Measurements from ENCODE around the gene SLC15A5.

SLC15A5 gene

DNA sequence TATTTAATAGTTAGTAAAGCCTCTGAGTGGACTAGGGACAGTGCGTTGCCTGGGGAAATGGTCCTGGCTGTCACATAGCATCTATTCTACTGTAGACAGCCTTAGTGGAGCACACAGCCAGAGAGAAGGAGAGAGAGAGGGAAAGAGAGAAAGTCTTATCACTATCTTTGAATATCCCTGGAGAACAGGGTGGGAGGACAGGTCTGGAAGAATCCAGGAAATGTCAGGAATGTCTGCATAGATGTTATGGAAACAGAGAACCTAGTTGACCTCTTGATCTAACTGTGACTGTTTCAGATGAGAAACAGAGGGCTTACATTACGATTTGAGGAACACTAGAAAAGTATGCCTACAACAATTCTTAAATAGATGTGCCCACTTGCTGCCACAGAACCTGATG, 92.8 kb downstream of the SLC15A5 start:
- Histone ChIP-seq H3K4me3 (no peak overlapping the region), H3K9ac (ENCODE audit: insufficient read length) (no peak overlapping the region), H3K27ac (no peak overlapping the region), H3K9me3 (ENCODE audit: low read depth, low read length) (no peaks in the 10 kb centered on the region), H3K36me3 (ENCODE audit: insufficient read depth, low read length) (no peaks in the 10 kb centered on the region)
- TF ChIP-seq FOXP2 (optimal IDR thresholded peaks at IDR 0.05; ENCODE audit: control extremely low read depth, extremely low read length, insufficient read depth) (no peak), POLR2AphosphoS5 (IDR thresholded peaks at IDR 0.05; ENCODE audit: borderline replicate concordance, low read depth, low read length) (no peak), EZH2 (IDR thresholded peaks at IDR 0.05) (no peak)
- DNase-seq (ENCODE audit: low read depth, low spot score): no peak

GRCh38 chr12:16183541-16183940, 93.9 kb downstream of the SLC15A5 start:
- no peak overlapping the region for H3K4me3 ChIP-seq
- H3K27ac ChIP-seq: no peak overlapping the region
- no peaks in the 10 kb centered on the region for H3K36me3 ChIP-seq (ENCODE audit: insufficient read depth, low read length)
- DNase-seq (ENCODE audit: low read depth, low spot score): no peak
- TF ChIP-seq POLR2AphosphoS5 (IDR thresholded peaks at IDR 0.05; ENCODE audit: borderline replicate concordance, low read depth, low read length): no peak
- TF ChIP-seq FOXP2 (optimal IDR thresholded peaks at IDR 0.05; ENCODE audit: control extremely low read depth, extremely low read length, insufficient read depth): no peak
- no peak overlapping the region for H3K9ac ChIP-seq (ENCODE audit: insufficient read length)
- H3K9me3 ChIP-seq (ENCODE audit: low read depth, low read length): no peaks in the 10 kb centered on the region

DNA sequence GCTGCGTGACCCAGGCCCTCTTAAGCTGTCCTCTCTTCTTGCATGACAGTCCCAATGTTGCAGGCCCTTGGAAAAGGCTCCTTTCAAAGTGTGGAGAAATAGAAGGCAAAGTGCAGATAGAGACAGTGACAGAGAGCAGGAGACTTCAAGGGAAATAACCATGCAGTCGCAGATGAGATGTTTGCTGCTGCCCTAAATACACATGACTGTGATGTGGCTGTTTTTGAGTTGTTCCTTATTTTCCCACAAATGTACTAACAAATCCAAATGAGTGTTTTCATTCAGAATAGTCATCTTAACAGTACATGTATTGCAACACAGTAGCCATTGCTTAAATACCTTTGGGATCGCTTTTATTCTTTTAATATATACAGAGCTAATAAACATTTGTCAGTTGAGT, 101.6 kb downstream of the SLC15A5 start:
- Histone ChIP-seq H3K4me3 (no peak overlapping the region), H3K9me3 (ENCODE audit: low read depth, low read length) (no peaks in the 10 kb centered on the region), H3K9ac (ENCODE audit: insufficient read length) (no peak overlapping the region), H3K36me3 (ENCODE audit: insufficient read depth, low read length) (no peaks in the 10 kb centered on the region), H3K27ac (no peak overlapping the region)
- TF ChIP-seq EZH2 (IDR thresholded peaks at IDR 0.05): no peak
- TF ChIP-seq FOXP2 (optimal IDR thresholded peaks at IDR 0.05; ENCODE audit: control extremely low read depth, extremely low read length, insufficient read depth): no peak
- TF ChIP-seq POLR2AphosphoS5 (IDR thresholded peaks at IDR 0.05; ENCODE audit: borderline replicate concordance, low read depth, low read length): no peak
- DNase-seq (ENCODE audit: low read depth, low spot score): no peak

DNA sequence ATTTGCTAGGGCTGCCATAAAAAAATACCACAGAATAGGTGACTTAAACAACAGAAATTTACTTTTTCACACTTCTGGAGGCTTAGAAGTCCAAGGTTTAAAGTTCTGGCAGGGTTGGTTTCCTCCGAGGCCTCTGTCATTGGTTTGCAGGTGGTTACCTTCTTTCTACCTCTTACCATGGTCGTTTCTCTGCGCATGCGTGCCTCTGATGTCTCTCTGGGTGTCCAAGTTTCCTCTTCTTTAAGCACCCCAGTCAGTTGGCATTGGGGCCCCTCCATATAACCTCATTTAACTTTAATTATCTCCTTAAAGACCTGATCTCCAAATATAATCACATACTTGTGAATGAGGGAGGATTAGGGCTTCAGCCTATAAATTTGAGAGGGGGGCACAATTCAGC, 103.2 kb downstream of the SLC15A5 start:
- Histone ChIP-seq H3K36me3 (ENCODE audit: insufficient read depth, low read length) (no peaks in the 10 kb centered on the region), H3K9ac (ENCODE audit: insufficient read length) (no peak overlapping the region), H3K4me3 (no peak overlapping the region), H3K27ac (no peak overlapping the region), H3K9me3 (ENCODE audit: low read depth, low read length) (no peaks in the 10 kb centered on the region)
- TF ChIP-seq FOXP2 (optimal IDR thresholded peaks at IDR 0.05; ENCODE audit: control extremely low read depth, extremely low read length, insufficient read depth): no peak
- no peak for TF ChIP-seq EZH2 (IDR thresholded peaks at IDR 0.05)
- no peak for TF ChIP-seq POLR2AphosphoS5 (IDR thresholded peaks at IDR 0.05; ENCODE audit: borderline replicate concordance, low read depth, low read length)
- no peak for DNase-seq (ENCODE audit: low read depth, low spot score)

GRCh38 chr12:16171348-16171747, 106.1 kb downstream of the SLC15A5 start:
- DNase-seq (ENCODE audit: low read depth, low spot score): no peak
- no peak for TF ChIP-seq EZH2 (IDR thresholded peaks at IDR 0.05)
- no peak for TF ChIP-seq POLR2AphosphoS5 (IDR thresholded peaks at IDR 0.05; ENCODE audit: borderline replicate concordance, low read depth, low read length)
- no peak for TF ChIP-seq FOXP2 (optimal IDR thresholded peaks at IDR 0.05; ENCODE audit: control extremely low read depth, extremely low read length, insufficient read depth)
- H3K9me3 ChIP-seq (ENCODE audit: low read depth, low read length): no peaks in the 10 kb centered on the region
- no peak overlapping the region for H3K27ac ChIP-seq
- no peak overlapping the region for H3K9ac ChIP-seq (ENCODE audit: insufficient read length)
- H3K36me3 ChIP-seq (ENCODE audit: insufficient read depth, low read length): no peaks in the 10 kb centered on the region
- H3K4me3 ChIP-seq: no peak overlapping the region

DNA sequence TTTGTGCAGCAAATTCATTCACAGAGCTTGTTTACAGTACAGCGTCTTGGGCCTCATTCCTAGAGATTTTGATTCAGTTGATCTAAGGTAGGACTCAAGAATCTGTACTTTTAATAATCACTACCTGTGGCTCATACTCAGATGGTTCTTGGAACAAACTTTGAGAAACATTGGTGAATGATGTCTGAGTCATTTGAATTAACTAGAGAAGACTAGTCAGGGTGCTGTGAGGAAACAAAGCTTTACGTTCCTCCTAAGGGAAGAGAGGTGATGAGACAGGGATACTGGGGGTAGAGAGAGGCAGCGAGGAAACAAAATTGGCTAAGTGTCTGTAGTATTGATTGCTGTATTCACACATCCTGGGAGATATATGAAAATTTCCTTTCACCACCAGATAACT, 109.4 kb downstream of the SLC15A5 start:
- Histone ChIP-seq H3K9ac (ENCODE audit: insufficient read length) (no peak overlapping the region), H3K4me3 (no peak overlapping the region), H3K36me3 (ENCODE audit: insufficient read depth, low read length) (no peaks in the 10 kb centered on the region), H3K27ac (no peak overlapping the region), H3K9me3 (ENCODE audit: low read depth, low read length) (no peaks in the 10 kb centered on the region)
- TF ChIP-seq EZH2 (IDR thresholded peaks at IDR 0.05) (no peak), POLR2AphosphoS5 (IDR thresholded peaks at IDR 0.05; ENCODE audit: borderline replicate concordance, low read depth, low read length) (no peak)
- no peak for DNase-seq (ENCODE audit: low read depth, low spot score)

DNA sequence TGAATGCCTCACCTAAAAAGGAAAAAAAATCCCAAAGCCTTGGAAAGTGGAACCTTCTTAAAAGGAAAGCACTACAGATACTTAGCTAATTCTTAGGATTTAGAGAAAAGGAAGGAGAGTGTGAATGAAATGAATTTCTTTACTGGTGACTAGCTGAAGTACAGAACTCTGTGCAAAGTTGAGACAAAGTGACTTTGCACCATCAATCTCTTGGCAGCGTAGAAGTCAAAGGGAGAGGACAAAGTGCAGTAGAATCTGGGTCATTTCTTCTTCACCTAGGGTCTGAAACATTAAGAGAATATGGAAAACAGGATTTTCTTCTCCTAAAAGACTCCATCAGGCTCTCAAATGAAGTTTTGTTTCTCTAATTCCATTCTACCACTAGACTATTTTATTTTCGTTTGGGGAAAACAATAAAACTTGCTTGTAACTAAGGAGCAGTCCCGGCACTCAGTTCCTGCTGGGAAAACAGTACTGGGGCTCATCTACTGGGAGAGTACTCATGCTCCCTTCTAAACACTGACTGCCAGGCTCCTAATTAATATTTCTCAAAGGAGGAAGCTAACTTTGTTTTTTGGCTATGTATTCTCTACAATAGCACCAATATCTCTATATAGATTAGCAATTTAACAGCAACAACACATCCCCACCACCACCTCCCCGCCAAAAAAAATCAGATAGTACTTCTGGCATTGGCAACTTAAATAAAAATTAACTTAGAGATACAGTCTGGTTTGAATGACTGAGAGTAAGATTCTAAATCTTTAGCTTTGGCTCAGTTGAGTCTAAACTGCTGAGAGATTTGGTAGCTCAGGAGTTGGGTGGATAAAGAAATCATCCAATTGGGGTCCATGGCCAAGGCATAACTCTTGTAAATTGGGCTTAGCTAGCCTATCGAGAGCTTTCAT, 110.7 kb downstream of the SLC15A5 start:
- no peak overlapping the region for H3K9ac ChIP-seq (ENCODE audit: insufficient read length)
- H3K9me3 ChIP-seq (ENCODE audit: low read depth, low read length): no peaks in the 10 kb centered on the region
- no peak for TF ChIP-seq EZH2 (IDR thresholded peaks at IDR 0.05)
- TF ChIP-seq FOXP2 (optimal IDR thresholded peaks at IDR 0.05; ENCODE audit: control extremely low read depth, extremely low read length, insufficient read depth): no peak
- no peak for TF ChIP-seq POLR2AphosphoS5 (IDR thresholded peaks at IDR 0.05; ENCODE audit: borderline replicate concordance, low read depth, low read length)
- DNase-seq (ENCODE audit: low read depth, low spot score): no peak
- no peak overlapping the region for H3K4me3 ChIP-seq
- no peak overlapping the region for H3K27ac ChIP-seq
- no peaks in the 10 kb centered on the region for H3K36me3 ChIP-seq (ENCODE audit: insufficient read depth, low read length)

DNA sequence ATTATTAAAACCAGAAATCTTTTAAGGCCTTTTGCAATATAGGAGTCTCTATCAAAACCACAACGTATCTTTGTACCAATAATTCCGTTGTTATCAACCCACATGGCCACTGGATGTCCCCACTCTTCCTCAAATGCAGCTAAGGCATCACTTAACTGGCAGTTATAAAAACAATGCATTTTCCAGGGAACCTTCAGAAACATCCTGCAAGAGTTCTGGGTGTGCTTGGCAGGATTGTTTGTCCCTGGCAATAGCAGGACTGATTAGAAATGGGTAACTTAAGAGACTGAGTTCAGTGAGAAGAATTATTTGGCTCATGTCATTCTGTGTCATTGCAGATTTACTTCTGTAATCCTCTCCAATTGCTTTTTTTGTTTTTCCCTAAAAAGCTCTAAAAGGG, 112.0 kb downstream of the SLC15A5 start:
- TF ChIP-seq EZH2 (IDR thresholded peaks at IDR 0.05) (no peak), POLR2AphosphoS5 (IDR thresholded peaks at IDR 0.05; ENCODE audit: borderline replicate concordance, low read depth, low read length) (no peak), FOXP2 (optimal IDR thresholded peaks at IDR 0.05; ENCODE audit: control extremely low read depth, extremely low read length, insufficient read depth) (no peak)
- no peaks in the 10 kb centered on the region for H3K36me3 ChIP-seq (ENCODE audit: insufficient read depth, low read length)
- no peaks in the 10 kb centered on the region for H3K9me3 ChIP-seq (ENCODE audit: low read depth, low read length)
- H3K27ac ChIP-seq: no peak overlapping the region
- no peak overlapping the region for H3K4me3 ChIP-seq
- no peak overlapping the region for H3K9ac ChIP-seq (ENCODE audit: insufficient read length)
- DNase-seq (ENCODE audit: low read depth, low spot score): no peak

- TF ChIP-seq POLR2AphosphoS5 (IDR thresholded peaks at IDR 0.05; ENCODE audit: borderline replicate concordance, low read depth, low read length) (no peak), EZH2 (IDR thresholded peaks at IDR 0.05) (no peak), FOXP2 (optimal IDR thresholded peaks at IDR 0.05; ENCODE audit: control extremely low read depth, extremely low read length, insufficient read depth) (no peak)
- H3K9me3 ChIP-seq (ENCODE audit: low read depth, low read length): no peaks in the 10 kb centered on the region
Measured at GRCh38 chr12:16163901-16164300, 113.6 kb downstream of the SLC15A5 start.

More at GRCh38 chr12:16163901-16164300, 113.6 kb downstream of the SLC15A5 start:
- H3K4me3 ChIP-seq: no peak overlapping the region
- H3K27ac ChIP-seq: no peak overlapping the region
- no peaks in the 10 kb centered on the region for H3K36me3 ChIP-seq (ENCODE audit: insufficient read depth, low read length)
- no peak overlapping the region for H3K9ac ChIP-seq (ENCODE audit: insufficient read length)
- DNase-seq (ENCODE audit: low read depth, low spot score): no peak
